Fibroblast of peridontal ligament (primary cell): ENCODE data around the gene SETBP1.
A peak's percentile ranks its signal among the peaks of the same experiment; 100 is the strongest.

Source experiments
- DNase-seq: peaks from one replicate; pipeline ENCODE4 v3.0.0-alpha.2; 2010; ENCODE audit errors: extremely low read depth

Gene SETBP1

DNA sequence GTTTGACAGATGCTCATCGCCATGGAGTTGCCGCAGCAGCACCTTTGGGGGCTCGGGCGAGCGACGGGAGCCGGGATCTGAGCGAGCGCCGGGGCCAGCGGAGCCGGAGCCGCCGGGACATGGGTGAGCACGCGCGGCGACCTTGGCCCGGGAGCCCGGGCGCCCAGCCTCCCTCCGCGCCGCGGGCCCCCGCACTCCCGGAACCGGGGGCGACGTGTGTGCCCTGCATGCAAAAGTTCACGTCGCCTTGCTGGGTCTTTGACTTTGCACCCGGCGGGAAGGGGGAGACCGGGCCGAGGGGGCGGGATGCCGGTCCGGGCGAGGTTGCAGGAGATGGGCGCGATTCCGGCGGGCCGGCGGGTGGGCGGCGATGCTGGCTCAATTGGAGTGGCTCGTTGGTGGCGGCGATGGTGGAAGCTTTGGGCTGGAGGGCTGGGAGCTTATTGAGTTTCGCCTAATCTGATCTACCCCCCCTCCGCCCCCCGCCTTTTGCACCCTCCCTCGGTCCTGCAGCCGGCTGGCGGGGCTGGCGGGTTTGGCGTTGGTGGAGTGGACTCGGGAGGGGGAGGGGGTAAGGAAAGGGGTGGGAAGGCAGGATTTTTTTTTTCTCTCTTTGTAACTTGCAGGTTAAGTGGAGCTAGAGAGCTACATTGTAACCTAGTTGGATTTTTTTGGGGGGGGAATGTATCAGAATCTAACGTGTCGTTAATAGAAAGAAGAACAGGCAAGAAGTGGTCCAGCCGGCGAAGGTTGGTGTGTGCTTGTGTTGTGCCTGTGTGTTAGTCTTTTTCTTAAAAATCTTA, at the start of gene SETBP1:
Gene SETBP1 (plus strand): TSS at position 616 of the 803 bp plus-strand sequence. CDS start 20,459 bp downstream, outside the sequence.
- peak; percentile 69 for DNase-seq

DNA sequence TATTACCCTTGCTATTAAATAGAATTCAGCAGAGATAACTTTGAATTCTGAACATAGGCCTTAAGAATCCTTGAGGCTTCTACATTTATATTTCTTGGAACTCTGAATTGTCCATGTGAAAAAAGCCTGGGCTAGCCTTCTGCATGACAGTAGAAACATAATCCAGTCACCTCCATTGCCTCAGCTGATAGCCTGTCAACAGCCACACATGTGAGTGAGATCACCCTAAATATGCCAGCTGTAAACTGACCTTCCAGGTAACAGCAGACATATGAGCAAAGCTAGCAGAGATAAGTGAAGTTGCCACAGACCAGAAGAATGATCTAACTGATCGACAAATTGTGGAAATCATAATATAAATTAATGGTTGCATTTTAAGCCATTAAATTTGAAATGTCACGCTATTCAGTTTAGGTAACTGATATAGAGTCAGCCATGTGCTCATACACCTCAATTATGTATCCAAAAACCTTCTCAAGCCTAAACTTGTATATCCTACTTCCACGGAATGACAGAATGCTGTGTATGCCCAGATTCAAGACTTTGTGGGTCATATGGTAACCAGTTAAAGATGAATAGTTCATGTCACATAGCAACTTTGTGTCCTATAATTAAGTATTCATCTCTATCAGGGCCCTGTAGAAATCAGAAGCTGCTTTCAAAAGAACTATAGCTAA, 48.1 kb upstream of the SETBP1 start:
- DNase-seq, result no peak

DNA sequence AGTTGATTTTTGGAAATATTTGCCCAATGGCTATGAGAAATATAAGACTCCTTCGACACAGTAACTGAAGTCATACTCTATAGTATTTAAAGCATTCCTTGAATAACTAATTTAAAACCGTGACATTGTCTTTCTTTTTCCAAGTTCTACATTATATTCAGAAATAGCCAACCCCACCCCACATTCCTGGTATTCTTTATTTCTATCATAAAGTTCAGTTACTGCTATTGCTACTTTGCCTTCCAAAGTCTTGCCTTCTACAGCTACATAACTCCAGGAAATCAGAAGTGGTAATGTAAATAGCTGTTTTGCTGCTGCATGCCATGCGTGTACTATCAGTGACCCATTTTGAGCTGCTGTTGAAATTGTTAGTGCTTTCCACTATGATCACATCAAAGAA, 45.1 kb upstream of the SETBP1 start:
- no peak for DNase-seq

DNA sequence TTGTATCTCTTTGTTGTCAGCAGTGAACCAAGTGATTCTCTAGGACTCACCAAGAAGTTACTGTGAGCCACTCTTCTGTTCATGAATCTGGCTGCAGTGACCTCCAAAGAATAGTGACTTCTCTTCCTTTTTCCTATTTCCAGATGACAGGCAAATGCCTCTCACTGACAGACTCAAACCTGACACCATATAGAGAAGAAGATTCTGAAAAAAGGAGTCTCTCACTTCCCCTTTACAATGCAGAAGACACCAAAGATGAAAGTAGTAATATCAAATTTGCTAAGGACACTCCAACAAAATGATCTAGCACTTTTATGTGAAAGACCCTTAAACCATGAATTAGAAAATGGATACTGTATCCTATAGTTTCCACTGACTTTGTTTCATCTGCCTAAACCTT, 44.4 kb upstream of the SETBP1 start:
- no peak for DNase-seq

DNA sequence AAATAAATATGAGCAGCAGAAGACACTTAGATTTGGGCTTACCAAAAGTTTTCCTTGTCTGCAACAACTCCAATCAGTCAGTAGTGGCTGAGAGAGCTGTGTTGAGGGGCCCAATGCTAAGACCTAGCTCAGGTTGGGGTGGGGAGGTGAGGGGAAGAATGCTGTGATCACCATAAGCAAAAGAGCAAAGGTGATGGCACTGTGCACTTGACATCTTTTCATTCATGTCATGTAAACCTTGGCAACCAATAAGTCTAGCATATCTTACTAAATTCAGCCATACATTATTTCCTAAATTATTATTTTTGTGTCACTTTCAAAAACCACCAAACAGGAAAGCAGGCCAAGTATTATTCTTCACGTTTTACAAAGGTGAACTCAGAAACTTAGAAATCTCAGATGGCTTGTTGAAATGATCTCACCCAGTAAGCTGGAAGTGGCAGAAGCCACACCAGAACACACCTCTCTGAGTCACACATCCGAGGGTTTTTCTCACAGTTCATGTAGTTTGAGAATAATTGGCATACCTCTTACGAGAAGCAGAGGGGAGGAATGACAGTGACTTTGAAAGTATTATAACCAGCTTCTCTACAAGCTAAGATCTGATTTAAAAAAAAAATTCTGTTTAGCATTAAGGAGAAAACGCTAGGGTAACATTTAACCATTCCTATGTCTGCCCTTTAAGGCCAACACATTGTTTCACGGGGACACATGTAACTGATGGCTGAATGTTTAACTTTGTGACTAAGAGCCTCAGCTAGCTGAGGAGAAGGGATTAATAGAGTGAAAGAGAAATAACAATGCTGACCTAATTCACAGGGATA, 43.3 kb upstream of the SETBP1 start:
- DNase-seq, result no peak

DNA sequence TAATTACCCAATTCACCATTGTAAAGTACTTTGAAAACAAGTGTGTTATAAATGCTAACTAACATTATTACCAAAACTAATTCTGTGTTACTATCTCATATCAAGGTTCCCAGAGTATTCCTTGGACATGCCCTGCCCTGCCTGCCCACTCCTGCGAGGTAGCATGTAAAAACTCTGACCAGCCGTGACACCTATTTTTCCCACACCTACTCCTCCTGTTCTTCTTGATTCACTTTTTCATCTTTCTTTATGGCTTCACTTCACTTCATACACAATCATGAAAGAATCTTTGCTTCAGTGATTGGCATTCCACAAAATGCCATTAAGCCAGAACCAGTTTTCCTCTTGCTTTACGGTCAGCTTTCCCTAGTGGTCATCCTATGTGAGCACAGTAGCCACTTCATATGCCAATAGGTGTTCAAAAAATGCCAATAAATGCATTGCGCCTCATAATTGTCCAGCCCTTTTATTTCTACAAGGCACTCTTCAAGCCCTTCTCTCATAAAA, 42.6 kb upstream of the SETBP1 start:
- DNase-seq, result no peak

DNA sequence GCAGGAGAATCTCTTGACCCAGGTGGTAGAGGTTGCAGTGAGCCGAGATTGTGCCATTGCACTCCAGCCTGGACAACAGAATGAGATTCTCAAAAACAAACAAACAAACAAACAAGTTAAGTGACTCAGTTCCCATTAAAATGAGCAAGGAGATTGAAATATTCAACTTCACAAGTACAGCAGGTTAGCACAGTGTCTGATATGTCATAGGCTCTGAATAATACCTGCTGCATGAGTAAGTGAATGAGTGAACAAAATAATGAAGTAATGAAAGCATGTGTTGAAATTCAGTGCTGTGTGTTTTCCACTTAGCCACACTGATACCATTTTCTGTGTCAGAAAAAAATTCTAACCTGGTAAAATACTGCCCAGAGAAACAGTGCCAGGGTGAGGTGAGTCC, 41.9 kb upstream of the SETBP1 start:
- no peak for DNase-seq

DNA sequence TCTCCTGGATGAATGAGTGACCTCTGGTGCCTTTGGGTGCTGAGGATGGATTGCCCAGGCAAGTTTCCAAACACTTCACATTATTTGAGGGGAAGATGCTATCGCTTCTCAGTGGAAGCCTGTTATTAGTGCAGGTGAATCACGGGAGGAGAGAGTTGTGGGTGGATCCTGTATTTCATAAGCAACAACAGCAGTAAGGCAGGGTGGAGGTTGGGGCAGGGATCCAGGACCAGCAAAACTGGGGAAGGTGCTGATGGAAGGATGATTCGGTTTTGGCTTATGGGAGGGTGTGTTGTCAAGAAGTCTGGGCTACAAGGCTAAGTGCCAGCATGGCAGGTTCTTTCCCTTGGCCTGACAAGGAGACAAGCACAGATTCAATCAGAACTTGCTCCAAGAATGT, 37.7 kb upstream of the SETBP1 start:
- no peak for DNase-seq

DNA sequence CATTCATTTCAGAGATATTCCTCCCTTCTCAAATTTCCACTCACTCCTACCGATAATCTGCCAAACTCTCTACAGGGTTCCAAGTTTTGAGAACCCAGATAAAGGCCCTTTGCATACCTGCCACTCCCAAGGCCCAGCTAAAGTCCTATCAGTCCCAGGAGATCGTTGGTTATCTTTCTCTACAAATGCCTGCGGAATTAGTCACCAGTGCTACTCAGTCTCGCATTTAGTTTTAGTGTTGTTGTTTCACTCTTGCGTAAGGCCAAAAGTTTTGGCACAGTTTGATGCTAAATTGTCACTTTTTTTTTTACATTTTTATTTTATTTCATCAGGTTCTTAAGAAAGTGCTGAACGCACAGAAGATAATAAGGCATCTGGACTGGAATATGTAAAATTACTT, 29.2 kb upstream of the SETBP1 start:
- peak; percentile 71 for DNase-seq

DNA sequence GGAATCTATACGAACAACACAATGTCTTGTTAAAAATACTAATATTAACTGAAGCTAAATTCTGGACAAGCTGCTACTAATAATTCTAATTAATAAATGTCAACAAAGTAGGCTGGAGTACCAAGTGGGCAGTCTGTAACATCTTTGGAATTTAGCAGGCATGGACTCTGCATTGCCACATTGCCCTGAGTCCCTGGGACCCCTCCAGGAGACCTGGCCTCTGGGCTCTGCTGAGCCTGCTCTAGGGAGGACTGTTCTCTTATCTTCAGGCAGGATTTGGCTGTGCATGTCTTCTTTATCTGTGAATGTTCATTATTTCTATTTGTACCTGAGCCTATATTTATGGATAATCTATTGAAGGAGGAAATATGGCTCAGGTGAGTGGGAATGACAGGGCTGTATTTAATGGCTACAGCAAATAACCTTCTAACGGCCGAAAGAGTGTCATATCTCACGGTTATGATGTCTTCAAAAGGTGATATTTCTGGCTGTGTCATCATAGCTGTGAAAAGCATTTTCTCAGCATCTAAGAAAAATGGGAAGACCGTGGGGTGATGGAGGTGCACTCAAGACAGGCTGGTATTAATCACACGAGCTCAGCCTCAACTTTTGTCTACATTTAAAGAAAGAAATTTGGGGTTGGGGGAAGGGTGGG, 28.6 kb upstream of the SETBP1 start:
- DNase-seq, result no peak

DNA sequence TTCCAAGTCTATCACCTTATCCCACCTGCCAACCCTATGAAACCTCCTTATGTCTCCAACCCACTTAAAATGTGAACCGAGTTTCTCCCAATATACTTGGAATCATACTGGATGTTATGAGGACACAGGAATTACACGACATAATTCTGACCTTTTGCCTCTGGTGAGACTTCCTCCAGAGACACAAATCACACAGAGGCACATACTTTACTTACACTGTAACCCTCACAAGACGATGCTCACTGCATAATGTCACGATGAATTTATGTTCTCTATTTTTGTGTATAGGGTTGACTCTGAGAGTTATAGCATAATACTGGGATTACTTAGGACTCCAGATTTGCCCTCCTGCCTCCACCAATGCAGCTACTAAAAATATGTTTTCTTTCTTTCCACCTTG, 28.0 kb upstream of the SETBP1 start:
- DNase-seq, result no peak

DNA sequence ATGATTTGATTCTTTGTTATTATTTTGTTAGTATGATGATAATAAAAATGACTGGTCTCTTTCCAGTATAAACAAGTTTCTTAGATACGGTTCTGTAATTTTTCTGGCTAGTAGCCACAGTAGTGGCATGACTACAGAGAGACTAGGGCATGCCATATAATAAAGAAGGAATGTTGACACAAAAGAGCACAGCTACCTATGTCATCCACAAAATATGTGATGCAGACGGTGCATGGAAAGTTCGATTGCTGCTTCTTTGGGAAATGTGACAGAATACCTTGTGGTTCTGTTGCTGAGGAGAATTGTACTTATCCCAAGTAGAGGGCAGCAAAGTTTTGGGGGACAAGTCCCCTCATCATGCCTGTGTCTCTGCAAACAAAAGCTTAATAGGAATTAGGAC, 26.1 kb upstream of the SETBP1 start:
- DNase-seq, result peak; percentile 75

DNA sequence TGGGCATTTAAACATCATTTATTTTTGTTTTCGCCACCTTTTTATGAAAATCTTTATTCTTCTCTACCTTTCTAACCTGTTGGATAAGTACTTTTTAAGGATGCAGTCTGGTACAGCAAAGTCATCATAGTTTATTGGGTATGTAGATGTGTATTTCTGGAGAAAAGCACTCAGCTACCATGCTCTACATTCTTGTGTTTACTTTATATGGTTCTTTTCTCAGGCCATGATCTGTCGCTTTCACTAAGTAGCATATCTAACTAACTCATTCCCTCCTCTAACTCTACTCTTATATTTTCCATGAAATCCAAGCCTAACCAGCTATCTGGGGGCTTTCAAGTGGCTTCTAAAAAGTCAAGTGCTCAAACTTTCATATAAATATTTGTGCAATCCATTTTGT, 25.3 kb upstream of the SETBP1 start:
- no peak for DNase-seq

DNA sequence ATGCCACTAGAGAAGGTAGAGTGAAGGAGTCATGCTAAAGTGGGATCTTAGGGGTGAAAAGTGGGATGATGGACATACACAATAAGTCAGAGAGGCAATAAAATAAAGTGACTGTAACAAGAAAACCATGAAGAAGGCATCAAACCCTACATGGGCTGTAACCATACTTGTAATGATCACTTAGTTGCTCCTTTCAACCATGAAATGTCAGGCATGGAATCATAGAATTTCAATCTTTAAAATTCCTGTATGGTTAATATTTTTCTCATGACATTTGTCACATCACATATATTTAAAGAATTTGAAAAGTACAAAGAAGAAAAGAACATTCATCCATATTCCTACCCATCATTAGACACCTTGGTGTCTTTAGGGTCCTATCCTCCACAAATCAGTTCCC, 20.9 kb upstream of the SETBP1 start:
- DNase-seq, result no peak

DNA sequence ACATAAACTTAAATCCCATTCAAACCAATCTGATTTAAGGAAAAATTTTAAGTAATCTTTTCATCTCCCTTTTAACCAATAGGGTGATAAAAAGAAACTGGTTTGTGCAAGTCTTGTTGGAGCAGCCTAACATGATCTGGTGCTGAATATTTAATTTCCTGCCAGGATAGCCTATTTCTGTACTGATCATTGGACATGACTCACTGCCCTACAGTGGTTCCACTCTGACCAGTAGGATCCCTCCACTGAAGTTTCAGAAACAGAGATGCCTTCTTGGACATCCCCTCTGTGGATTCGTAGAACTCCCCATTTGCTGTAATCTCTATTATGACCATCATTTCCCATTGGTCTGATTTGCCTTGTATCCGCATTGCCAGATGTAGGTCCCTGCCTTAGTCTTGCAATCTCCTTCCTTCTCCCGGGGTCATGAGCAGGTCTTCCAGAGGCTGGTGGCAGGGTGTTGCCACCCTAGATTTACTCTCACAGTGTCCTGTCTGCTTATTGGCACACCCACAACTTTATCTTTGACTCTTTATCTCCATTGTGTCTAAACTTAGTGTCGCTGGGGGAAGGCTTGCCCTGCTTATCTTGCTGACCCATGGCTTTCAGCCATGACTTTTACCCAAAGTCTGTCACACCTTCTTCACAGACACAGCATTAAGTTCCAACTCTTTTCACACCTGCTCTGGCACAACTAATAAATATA, 12.3 kb upstream of the SETBP1 start:
- peak; percentile 31 for DNase-seq

DNA sequence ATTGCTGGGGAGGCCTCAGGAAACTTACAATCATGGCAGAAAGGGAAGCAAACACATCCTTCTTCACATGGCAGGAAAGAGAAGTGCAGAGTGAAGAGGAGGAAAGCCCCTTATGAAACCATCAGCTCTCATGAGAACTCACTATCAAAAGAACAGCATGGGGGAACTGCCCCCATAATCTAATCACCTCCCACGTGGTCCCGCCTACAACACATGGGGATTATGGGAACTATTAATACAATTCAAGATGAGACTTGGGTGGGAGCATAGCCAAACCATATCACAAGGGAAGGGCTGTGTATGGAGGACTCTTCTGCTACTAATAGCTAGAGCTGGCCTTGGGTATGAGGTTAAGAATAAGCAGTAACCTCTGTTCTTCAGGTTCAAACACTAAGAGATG, 8.8 kb upstream of the SETBP1 start:
- no peak for DNase-seq

DNA sequence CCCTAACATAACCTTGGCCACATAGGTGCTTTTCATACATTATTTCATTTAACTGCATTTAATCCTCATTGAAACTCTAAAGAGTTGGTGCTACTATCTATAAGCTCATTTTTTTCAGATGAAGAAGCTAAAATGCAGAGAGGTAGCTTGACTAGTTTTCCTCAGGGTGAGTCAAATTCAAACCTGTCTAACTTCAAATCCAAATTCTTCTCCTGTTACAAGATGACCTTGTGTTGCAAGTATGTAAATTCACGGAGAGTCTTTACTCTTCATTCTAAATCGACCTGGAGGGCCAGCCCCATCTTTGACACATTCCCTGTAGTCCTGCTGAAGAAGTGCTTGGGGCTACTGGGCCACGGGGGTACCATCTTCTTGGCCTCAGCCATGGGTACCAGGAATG, 8.2 kb upstream of the SETBP1 start:
- DNase-seq, result no peak

DNA sequence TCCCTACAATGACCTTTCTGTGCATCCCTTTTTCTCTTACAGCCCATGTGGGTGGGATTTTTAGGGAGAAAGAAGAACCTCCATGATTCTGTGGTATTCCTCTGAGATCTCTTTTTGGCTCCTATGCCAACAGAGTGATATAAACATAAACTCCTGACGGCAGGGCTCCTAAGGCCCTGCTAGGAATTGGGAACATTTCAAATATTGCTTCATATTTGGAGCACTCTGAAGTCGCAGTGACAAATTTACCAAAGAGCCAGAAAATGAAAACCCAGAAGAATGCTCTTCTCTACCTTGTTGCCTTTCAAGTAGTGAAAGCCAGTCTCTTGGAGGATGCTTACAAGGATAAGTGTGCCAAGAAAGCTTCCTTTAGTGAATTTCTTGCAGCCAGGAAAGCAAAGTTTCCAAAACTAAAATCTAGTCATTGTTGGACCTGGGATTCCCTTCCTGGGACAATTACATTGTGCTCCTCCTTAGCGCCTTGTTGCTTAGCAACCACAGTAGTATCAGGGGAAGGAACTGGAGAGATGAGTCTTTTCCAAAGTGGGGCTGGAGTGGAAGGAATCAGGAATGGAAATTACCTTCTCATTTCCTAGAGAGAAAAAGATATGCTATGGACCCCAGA, 7.3 kb upstream of the SETBP1 start:
- no peak for DNase-seq

DNA sequence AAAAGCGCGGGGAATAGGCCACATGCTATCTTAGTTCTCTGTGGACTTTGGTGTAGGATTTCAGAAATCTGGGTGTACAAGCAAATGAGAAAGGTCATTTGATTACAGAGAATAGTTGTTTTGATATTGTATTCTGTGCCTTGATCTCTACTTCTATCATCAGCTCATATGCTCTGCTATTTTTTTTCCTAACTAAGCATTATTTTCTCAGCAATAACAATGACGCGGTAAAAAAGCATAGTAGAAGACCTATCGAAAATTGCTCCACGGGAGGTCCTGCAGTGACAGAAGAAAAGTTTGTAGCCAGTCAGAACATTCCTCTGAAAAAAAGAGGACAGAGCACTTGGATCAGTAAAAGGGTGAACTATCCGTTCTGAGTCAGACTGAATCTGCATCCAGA, 2.8 kb upstream of the SETBP1 start:
- DNase-seq, result no peak

DNA sequence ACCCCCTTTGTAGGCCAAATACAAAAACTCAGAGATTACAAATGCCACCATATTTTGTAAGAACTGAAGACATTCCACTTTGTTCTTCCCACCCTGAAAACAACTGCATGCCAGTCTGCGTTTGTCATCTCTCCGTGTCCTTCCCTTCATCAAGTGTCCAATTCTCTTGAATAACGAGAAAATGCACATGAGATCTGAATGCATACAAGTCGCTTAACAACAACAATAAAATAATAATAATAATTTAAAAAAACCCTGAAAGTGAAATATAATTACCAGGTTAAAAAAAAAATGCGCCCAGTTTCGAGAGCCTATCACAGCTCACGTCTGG, 2.0 kb upstream of the SETBP1 start:
- no peak for DNase-seq
